ENCODE data around the gene COTL1. TPM values are rescaled to one million over a fixed set of nuclear protein-coding genes. Genes with fewer than 3 reads are reported as not detected.

COTL1 gene
- total RNA-seq, 1 experiment from 2014 or later, result 520 TPM

DNA sequence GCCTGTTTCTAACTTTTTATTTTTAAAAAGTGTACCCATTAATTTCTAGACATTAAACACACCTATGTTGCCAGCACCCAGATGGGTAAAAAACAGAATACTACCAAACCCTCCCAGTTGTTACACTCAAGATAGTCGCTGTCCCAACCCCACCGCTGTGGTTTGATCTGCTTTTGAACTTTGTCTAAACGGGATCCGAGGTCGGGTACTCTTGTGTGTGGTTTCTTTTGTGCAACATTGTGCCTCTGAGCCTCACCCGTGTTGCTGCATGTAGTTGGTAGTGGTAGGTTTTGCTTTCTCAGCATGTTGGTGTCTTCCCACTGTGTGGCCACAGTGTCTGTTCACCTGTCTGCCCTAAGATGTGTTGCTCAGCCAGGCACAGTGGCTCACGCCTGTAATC is 34.7 kb upstream of the COTL1 start:
- no peak overlapping the region for H3K4me3 ChIP-seq
- H3K27me3 ChIP-seq (replicated peaks), result no peaks in the 10 kb centered on the region
- peaks cover 54% of the 10 kb centered on the region for H3K36me3 ChIP-seq
- H3K27ac ChIP-seq, result no peak overlapping the region
- no peaks in the 10 kb centered on the region for H3K9me3 ChIP-seq (replicated peaks)
- peaks cover 22% of the 10 kb centered on the region for H3K4me1 ChIP-seq (replicated peaks)
- no peak for DNase-seq (ENCODE audit: low read depth in 1 of 2, low spot score in 2 of 2)

DNA sequence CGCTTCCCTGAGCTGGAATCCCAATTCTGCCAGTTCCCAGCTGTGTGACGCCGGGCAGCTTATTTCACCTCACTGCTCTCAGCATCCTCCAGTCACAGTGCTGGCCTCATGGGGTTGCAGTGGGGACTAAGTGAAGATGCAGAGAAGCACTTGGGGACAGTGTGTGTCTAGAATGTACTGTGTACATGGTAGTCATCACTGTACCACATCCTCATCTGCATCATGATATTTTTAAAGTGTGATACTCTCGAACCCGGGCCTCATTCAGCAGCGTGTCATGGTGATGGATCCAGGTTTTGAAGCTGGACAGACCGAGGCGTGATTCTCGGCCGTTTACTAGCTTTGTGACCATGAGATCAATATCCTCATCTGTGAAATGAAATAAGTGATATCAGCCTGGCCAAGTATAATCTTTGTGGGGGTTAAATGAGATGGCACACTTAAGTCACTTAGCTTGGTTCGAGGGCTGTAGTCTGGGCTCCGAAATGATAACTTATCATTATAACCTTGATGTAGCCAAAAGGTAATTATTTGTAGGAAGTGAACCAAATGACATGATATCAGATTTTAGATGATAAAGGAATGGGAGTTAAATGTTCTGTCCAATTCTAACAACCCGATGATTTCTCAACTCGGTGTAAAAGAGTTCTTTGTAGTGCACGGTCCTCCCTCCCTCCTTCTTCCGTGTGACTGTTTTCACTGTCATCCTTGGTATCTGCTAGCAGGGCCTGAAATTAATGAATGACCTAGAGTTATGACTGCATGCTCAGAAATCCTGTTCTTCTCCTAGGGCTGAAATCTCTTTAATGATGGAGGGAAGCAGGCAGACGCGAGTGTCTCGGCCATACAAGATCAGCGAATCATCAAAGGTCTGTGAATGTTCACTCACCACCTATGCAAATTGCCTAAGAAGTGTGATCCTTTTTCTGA is 32.4 kb upstream of the COTL1 start:
- Histone ChIP-seq H3K9me3 (replicated peaks) (no peaks in the 10 kb centered on the region), H3K27me3 (replicated peaks) (no peaks in the 10 kb centered on the region), H3K27ac (no peak overlapping the region), H3K4me1 (replicated peaks) (peaks cover 26% of the 10 kb centered on the region), H3K36me3 (peaks cover 45% of the 10 kb centered on the region), H3K4me3 (no peak overlapping the region)
- DNase-seq (ENCODE audit: low read depth in 1 of 2, low spot score in 2 of 2), result peak in 1 of 2 experiments; percentile 12

DNA sequence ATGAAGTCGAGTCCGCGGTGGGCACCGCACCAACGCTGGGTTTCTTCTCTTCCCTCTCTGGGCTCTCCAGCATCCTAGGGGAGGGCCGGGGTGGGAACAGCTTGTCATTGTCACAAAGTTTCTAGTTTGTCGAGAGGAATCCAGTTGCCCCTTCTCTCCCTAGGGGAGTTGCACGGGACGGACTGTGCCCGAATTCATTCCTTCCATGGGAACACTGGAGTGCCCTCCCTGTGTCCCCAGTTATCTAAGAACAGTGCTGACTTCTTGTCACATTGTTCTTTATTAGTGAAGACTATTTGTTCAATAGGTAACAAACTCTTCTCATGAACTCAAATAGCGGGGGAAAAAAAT is 31.6 kb upstream of the COTL1 start:
- H3K27ac ChIP-seq, result no peak overlapping the region
- peak overlapping the region; percentile 65 for H3K4me3 ChIP-seq
- no peak for DNase-seq (ENCODE audit: low read depth in 1 of 2, low spot score in 2 of 2)
- H3K36me3 ChIP-seq, result peaks cover 40% of the 10 kb centered on the region
- peaks cover 27% of the 10 kb centered on the region for H3K4me1 ChIP-seq (replicated peaks)
- H3K27me3 ChIP-seq (replicated peaks), result no peaks in the 10 kb centered on the region
- no peaks in the 10 kb centered on the region for H3K9me3 ChIP-seq (replicated peaks)

GRCh38 chr16:84648595-84649510 is 31.0 kb upstream of the COTL1 start:
- Histone ChIP-seq H3K4me3 (peak overlapping the region; percentile 65), H3K4me1 (replicated peaks) (peaks cover 32% of the 10 kb centered on the region), H3K27ac (no peak overlapping the region), H3K27me3 (replicated peaks) (no peaks in the 10 kb centered on the region), H3K36me3 (peaks cover 34% of the 10 kb centered on the region), H3K9me3 (replicated peaks) (no peaks in the 10 kb centered on the region)
- peak in 1 of 2 experiments; percentile 23 for DNase-seq (ENCODE audit: low read depth in 1 of 2, low spot score in 2 of 2)

DNA sequence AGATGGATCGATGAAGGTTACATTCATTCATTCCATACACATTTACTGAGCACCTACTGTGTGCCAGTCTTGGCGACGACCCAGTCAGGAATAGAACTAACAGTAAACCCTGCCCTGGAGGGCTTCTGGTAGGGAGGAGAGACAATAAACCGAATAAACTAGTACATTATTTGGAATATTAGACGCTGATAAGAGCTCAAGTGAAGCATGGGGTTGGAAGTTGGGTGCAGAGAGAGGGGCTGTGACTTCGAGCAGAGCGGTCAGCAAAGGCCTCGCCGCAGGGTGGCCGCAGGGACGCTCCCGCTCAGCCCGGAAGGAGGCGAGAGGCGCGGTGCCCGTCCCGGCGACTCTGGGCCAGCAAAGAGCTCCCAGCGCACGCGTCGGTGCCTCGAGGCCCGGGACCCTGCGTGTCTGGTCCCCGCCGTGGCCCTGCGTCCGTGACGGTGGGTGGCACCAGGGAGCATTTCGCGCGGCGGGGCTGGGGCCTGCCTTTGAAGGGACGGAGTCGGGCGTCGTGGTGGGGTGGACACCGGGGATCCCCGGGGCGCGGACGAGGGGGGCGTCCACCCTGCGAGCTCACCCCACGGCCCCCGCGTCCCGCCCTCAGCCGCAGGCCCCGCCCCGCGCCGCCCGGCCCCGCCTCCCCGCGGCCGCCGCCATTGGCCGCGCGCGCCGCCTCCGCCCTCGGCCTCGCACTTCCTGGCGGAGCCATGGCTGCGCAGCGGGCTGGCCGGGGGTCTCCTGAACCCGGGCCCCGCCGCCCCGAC is 30.1 kb upstream of the COTL1 start, which contains the start of gene KLHL36:
KLHL36 (plus strand) TSS at position 684 of the 767 bp plus-strand sequence. CDS start 2,357 bp downstream, outside the sequence.
- DNase-seq (ENCODE audit: low read depth in 1 of 2, low spot score in 2 of 2), result peak in 1 of 2 experiments; percentile 49
- H3K36me3 ChIP-seq, result peaks cover 29% of the 10 kb centered on the region
- peaks cover 40% of the 10 kb centered on the region for H3K4me1 ChIP-seq (replicated peaks)
- H3K4me3 ChIP-seq, result peak within 1 kb of the TSS; percentile 65
- peak within 1 kb of the TSS; percentile 74 for H3K27ac ChIP-seq
- no peaks in the 10 kb centered on the region for H3K9me3 ChIP-seq (replicated peaks)
- no peaks in the 10 kb centered on the region for H3K27me3 ChIP-seq (replicated peaks)

DNA sequence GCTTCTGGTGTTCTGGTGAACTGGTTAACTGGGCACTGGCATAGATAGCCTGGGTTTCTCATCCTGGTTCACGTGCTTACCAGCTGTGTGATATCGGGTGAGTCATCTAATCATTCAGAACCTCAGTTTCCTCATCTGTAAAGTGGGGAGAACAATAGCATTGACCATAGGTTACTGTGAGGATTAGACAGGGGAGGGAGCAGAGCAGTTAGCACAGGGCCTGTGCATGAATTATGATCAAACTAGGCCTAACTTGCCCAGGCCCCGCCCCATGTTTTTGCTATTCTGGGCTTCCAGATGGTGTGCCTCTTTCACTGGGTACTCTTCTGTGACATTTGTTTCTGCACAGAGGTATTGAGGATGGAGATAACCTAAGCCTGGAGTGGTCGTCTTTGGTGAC is 25.8 kb upstream of the COTL1 start:
- no peak overlapping the region for H3K4me3 ChIP-seq
- no peaks in the 10 kb centered on the region for H3K36me3 ChIP-seq
- DNase-seq (ENCODE audit: low read depth in 1 of 2, low spot score in 2 of 2), result no peak
- H3K4me1 ChIP-seq (replicated peaks), result peaks cover 43% of the 10 kb centered on the region
- H3K27ac ChIP-seq, result peak overlapping the region; percentile 67
- no peaks in the 10 kb centered on the region for H3K9me3 ChIP-seq (replicated peaks)
- H3K27me3 ChIP-seq (replicated peaks), result no peaks in the 10 kb centered on the region

- Histone ChIP-seq H3K4me1 (replicated peaks) (peaks cover 42% of the 10 kb centered on the region), H3K36me3 (no peaks in the 10 kb centered on the region), H3K9me3 (replicated peaks) (no peaks in the 10 kb centered on the region), H3K27ac (peak overlapping the region; percentile 67), H3K4me3 (no peak overlapping the region), H3K27me3 (replicated peaks) (no peaks in the 10 kb centered on the region)
- DNase-seq (ENCODE audit: low read depth in 1 of 2, low spot score in 2 of 2), result peak; percentile 76 to 83
These were observed 25.3 kb upstream of the COTL1 start for GRCh38 chr16:84643180-84643583.

DNA sequence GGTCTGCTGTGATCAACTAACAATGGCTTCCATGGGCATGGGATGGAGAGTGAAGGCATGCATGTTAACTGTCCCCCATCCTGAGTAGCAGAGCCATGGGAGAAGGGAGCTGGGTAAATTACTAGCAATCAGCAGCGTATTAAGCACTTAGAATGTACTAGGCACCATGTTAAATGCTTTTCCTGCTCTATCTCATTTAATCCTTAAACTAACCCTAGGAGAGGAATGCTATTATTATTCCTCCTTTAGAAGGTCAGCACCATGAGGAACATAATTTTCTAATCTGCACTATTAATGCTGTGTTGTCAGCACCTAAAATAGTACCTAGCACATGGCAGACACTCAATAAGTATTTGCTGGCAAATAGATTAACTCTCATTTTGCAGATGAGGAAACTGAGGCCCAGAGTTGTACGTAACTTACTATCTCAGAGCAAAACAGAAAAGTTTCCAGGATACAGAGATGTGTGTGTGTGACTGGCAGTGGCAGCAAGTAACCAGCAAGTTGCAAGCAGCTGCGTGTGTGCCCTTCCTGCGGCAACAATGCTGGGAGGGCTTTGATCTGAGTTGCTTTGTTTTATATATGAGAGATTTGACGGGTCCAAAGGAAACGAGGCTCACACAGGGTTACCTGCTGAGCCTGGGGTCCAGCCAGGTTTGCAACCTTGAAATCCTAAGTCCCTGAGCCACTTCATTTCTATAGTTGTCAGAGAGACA is 23.9 kb upstream of the COTL1 start:
- no peak for DNase-seq (ENCODE audit: low read depth in 1 of 2, low spot score in 2 of 2)
- Histone ChIP-seq H3K36me3 (no peaks in the 10 kb centered on the region), H3K27ac (no peak overlapping the region), H3K4me3 (no peak overlapping the region), H3K4me1 (replicated peaks) (peaks cover 33% of the 10 kb centered on the region), H3K27me3 (replicated peaks) (no peaks in the 10 kb centered on the region), H3K9me3 (replicated peaks) (no peaks in the 10 kb centered on the region)

DNA sequence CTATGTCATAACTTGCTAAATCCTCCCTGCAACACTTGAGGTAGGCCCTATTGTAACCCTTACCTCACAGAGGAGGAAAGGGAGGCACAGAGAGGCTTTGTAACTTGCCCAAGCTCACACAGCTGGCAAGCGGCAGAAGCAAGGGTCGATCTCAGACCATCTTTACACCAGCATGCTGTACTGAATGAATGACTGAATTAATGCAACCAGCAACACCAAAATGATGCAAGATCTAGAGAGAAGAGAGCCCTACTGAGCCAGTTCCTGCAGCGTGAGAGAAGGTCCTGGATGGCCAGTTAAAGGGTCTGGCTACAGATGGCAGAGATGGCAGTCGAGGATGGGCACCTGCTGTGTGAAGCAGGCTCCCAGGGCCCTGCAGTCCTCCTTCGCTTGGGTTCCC is 22.3 kb upstream of the COTL1 start:
- no peak for DNase-seq (ENCODE audit: low read depth in 1 of 2, low spot score in 2 of 2)
- Histone ChIP-seq H3K27me3 (replicated peaks) (no peaks in the 10 kb centered on the region), H3K4me1 (replicated peaks) (peaks cover 33% of the 10 kb centered on the region), H3K9me3 (replicated peaks) (no peaks in the 10 kb centered on the region), H3K36me3 (no peaks in the 10 kb centered on the region), H3K4me3 (no peak overlapping the region), H3K27ac (no peak overlapping the region)

- Histone ChIP-seq H3K27me3 (replicated peaks) (no peaks in the 10 kb centered on the region), H3K27ac (no peak overlapping the region), H3K9me3 (replicated peaks) (no peaks in the 10 kb centered on the region), H3K4me1 (replicated peaks) (peaks cover 21% of the 10 kb centered on the region), H3K4me3 (no peak overlapping the region), H3K36me3 (no peaks in the 10 kb centered on the region)
- DNase-seq (ENCODE audit: low read depth in 1 of 2, low spot score in 2 of 2), result no peak
These were observed 20.4 kb upstream of the COTL1 start for GRCh38 chr16:84638231-84638806.

GRCh38 chr16:84637709-84638108 is 19.8 kb upstream of the COTL1 start:
- Histone ChIP-seq H3K27me3 (replicated peaks) (no peaks in the 10 kb centered on the region), H3K9me3 (replicated peaks) (no peaks in the 10 kb centered on the region), H3K36me3 (no peaks in the 10 kb centered on the region), H3K27ac (no peak overlapping the region), H3K4me3 (no peak overlapping the region), H3K4me1 (replicated peaks) (peaks cover 15% of the 10 kb centered on the region)
- DNase-seq (ENCODE audit: low read depth in 1 of 2, low spot score in 2 of 2), result no peak

GRCh38 chr16:84635702-84636101 is 17.8 kb upstream of the COTL1 start:
- no peaks in the 10 kb centered on the region for H3K9me3 ChIP-seq (replicated peaks)
- no peak overlapping the region for H3K27ac ChIP-seq
- no peaks in the 10 kb centered on the region for H3K27me3 ChIP-seq (replicated peaks)
- no peak overlapping the region for H3K4me3 ChIP-seq
- H3K36me3 ChIP-seq, result no peaks in the 10 kb centered on the region
- no peaks in the 10 kb centered on the region; the same call in 1 of the 2 replicates for H3K4me1 ChIP-seq (replicated peaks)
- no peak for DNase-seq (ENCODE audit: low read depth in 1 of 2, low spot score in 2 of 2)
